HG03095 (cell line): Measurements from ENCODE around the gene HDAC4.
"Not testable (repeated sequence)": the region's sequence is repeated elsewhere in the genome, so short reads cannot be mapped to it uniquely, and the experiment has no call there.

Experiments
- ATAC-seq: cut with Tn5 transposase; IDR thresholded peaks from one replicate; pipeline ENCODE4 v1.9.1; 2021; ENCODE audit warnings: moderate library complexity; ENCODE audit not compliant: unreplicated experiment

HDAC4 gene

DNA sequence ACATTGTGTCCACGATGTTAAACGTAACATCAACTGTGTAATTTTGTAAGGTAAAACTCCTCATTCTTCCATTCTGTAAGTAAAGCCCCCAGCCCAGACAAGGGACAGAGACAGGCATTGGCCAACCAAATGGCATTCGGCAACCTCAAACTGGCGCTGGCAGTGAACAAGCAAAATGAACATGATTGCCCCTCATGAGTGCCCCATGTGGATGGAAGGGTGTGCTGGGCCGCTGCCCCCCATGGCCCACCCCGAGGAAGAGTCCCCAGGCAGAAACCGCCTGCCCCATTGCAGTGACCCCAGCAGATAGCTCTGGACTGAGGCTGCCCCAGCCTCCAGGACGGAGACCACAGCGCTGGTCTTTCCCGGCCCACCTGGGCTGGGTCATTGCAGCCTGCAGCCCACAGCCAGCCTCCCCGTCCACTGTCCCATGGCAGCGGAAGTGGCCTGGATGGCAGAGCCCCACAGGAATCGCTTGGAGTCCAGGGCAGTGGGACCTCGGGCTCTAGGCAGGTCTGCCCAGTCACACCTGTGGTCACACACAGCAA is 220.2 kb downstream of the HDAC4 start:
- no peak for ATAC-seq

GRCh38 chr2:239179851-239180371 is 220.9 kb downstream of the HDAC4 start:
- ATAC-seq, result no peak

- no peak for ATAC-seq
Observed at GRCh38 chr2:239178954-239179353, 221.9 kb downstream of the HDAC4 start.

DNA sequence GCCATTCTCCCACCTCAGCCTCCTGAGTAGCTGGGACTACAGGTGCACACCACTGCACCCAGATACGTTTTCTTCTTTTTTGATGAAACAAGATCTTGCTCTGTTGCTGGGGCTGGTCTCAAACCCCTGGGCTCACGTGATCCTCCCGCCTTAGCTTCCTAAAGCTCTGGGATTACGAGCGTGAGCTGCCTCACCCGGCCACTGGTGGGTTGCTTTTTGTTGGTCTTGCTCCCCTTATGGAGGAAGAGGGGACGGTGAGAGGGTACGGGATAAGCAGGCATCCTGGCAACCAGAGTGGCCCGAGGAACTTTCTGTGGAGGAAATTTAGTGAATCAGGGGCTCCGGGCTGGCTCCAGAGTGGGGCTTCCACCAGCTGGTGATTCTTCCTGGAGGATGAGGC is 222.3 kb downstream of the HDAC4 start:
- no peak for ATAC-seq

DNA sequence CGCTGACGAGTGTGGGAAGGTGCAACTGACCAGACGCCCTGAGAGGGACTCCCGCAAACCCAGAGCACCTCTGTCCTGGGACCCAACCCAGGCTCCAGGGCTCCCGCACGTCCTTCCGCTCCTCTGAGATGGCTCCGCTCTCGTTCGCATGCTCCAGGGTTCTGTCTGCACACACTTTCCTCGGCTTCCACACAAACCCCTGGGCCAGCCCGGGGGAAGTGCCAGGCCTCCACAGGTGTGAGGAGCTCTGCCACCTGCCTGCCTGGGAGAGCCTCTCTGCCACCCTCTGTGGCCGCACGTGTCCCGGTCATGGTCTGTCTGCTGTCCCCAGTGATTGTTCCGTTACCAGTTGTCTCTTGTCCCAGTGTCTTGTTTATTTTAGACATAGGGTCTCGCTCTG is 222.9 kb downstream of the HDAC4 start:
- no peak for ATAC-seq

DNA sequence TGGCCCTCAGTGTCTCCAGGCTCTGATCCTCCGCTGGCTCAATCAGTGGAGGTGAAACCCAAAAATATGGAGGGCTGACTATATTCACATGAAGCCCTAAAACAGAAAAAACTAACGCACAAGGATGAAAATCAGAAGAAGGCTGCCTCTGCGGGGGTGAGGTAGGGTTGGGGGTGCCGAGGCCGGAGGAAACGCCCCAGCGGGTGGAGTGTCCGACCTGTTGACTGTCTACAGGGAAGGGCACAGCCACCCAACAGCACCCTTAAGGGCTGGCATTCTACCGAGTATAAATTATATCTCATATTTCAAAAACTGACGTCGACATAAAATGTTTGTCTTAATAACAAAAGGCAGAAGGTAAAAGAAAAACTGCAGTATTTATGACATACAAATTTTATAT is 223.5 kb downstream of the HDAC4 start:
- no peak for ATAC-seq

DNA sequence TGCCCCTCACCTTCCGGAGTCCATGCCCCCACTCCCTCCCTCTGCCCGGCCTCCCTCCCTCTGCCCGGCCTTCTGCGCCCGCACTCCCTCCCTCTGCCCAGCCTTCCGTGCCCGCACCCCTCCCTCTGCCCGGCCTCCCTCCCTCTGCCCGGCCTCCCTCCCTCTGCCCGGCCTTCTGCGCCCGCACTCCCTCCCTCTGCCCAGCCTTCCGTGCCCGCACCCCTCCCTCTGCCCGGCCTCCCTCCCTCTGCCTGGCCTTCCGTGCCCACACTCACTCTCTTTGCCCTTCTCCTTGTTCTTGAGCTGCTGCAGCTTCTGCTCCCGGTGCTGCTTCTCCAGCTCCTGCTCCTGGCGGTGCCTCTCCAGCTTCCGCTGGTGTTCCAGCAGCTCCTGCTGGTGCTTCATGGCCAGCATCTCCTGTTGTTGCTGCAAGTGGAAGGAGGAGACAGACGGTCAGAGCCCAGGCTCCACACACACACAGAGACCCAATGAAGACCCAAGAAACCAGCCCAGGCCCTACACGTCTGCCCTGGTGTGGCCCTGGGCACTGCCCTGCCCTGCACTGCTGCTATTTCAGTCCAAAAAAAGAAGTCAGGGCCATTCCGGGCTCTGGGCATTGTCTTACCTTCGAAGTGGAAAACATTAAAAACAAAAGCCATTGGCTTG is 224.5 kb downstream of the HDAC4 start:
- not testable (repeated sequence) for ATAC-seq

- no peak for ATAC-seq
Observed at GRCh38 chr2:239175181-239175580, 225.6 kb downstream of the HDAC4 start.

DNA sequence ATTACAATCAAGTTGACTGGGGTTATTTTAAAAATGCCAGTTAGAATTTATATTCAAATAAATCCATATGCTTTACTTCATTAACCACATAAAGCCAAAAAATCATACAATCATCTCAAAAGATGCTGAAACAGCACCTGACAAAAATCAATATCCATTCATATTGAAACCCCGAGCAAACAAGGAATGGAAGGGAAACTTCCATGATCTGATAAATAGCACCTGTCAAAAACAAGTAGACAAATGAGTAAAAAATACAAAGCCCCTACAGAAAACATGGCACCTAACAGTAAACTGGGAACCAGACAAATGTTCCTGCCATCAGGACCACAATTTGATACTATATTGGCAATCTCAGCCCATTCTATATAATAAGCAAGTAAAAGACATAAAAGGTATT is 227.5 kb downstream of the HDAC4 start:
- ATAC-seq, result no peak

DNA sequence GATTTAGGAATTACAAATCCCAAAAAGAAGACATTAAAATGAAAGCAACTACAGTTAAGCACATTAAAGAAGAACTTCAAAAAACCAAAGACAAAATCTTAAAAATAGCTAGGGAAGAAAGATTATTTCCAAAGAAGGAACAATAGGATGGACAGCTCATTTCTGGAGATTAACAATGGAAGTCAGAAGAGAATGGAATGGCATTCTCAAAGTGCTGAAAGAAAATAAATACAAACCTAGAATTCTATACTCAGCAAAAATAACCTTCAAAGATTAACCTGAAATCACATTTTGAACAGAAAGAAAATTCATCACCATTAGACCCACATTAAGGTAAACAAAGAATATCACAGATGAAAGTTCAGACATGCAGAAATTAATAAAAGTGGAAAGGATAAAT is 229.2 kb downstream of the HDAC4 start:
- ATAC-seq, result no peak

DNA sequence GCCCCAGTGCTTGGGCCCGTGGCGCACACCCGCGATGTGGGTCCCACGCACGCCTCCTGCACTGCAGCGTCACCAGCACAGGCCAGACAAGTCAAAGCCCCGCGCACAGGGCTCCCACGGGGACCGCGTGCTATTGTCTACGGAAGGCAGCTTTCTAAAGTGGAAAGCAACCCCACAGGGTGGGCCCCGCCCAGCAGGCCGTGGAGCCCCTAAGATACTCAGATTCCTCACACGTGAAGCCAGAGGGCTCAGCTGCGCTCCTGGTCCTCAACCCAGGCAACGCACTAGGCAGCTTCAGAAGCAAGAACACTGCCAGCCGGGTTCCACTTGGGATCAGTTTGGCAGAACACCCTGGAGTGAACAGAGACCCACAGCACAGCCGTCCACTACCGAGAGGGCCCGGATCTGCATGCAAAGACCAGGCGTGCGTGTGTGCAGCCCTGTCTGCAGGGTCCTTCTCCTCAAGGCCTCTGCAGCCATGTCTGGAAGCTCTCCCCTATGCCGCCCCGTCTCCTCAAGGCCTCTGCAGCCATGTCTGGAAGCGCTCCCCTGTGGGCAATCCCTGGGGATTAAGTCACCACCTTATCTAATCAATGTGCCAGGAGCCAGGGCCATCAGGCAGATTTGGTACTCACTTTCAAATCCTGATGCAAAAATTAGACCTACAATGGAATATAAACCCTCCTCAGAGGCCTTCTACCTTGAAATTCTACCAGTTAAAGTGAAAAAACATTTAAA is 231.3 kb downstream of the HDAC4 start:
- no peak for ATAC-seq

DNA sequence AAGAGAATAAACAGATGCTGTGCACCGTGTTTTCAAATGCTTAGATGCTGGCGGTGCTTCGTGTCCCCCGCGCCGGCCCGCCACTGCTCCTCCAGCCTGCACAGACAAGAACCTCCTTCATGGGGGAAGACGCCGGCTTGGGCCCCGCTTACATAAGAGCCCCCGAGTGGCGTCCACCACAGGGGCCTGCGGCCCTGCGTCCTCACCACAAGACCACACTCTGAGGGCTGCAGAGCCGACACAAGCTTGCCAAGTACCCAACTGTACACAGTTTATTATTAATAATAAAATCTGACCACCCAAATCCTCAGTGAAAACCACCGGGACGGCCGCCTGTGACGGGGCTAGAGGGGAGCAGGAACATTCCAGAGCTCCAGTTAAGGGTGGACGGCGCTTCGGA is 232.2 kb downstream of the HDAC4 start:
- no peak for ATAC-seq

DNA sequence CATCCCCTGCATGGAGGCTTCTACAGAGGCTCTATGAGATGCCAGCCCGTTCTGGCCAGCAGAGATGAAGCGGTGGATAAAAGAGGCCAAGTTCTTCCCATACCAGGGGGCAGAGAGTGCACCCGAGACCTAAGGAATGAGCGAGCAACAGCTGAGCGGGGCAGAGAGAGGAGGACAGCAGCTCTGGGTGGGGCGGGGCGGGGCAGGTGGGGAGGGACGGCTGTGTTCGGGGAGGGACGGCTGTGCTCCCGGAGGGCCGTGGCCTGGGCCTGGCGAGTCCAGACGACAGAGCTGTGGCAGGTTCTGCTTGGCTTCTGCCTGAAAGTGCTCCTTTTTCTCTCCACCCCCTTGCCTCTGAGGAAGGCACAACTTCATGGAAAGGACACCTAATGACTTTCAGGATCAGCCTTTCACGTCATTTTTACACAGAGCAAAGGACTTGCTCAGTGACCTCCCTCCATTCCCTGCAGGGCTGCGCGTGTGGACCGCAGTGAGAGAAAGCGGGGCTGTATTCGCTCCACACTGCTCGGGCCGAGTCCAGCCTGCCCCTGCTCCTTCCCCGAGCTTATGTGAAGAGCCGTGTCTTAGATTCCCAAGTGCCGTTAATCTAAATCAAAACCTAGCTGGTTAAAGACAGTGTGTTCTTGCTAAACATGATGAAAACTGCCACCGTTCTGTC is 232.9 kb downstream of the HDAC4 start:
- no peak for ATAC-seq

DNA sequence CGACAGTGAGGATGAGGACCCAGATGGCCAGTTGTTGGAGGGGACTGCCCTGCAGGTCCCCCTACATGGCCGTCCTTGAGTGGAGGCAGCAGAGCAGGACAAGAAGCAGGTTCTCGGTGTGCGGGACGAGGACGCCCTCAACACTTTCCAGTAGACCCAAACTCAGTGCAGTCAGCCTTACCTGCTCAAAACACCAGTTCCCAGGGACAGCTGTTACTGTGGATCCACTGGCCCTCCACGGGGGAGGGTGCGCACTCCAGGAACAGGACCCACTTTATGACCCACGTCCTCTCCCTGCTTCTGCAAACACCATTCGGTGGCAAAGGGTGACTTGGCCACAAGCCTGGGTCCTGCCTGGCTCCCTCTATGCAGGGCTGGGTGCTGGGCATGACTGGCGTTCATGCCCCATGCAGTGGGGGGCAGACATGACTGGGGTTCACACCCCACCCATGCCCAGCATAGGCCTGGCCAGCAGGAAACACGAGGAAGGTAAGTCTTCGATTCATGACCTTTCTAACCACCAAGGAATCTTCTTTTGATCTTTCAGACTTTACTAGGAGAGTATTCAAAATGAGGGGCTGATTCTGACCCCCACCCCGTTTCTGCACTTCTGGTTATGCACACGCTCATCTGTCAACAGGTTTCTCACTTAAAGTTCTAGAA is 233.7 kb downstream of the HDAC4 start:
- ATAC-seq, result no peak

GRCh38 chr2:239166201-239166834 is 234.5 kb downstream of the HDAC4 start:
- no peak for ATAC-seq

GRCh38 chr2:239165206-239165831 is 235.5 kb downstream of the HDAC4 start:
- no peak for ATAC-seq

- no peak for ATAC-seq
Observed at GRCh38 chr2:239164335-239164871, 236.4 kb downstream of the HDAC4 start.

GRCh38 chr2:239163688-239164334 is 237.0 kb downstream of the HDAC4 start:
- no peak for ATAC-seq

DNA sequence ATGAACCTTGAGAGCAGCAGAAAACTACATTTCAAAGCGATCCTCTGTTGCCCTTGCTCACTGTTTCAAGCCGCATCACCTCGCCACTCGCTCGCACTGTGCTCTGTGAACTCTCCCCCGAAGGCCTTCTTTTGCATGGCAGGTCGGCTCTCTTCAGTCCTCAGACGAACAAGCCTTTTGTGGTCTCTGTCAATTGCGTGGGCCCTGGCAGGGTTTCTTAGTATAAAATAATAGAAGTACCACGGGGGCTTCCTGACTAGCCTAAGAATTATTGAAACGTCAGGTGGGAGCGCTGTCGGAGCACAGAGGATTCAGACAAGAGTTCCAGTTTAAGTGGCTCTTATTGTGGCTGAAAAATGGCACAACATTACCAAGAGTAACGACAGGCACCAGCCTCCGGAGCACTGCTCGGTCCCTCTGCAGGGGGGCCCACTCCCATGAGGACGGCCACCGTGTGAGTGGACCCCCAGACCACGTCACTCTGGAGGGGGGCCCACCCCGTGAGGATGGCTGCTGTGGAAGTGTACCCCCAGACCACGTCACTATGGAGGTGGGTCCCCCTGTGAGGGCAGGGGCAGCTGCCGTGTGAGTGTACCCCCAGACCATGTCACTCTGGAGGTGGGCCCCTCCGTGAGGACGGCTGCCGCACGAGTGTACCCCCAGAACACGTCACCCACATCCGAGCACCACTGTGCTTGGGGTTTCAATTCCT is 237.7 kb downstream of the HDAC4 start:
- ATAC-seq, result no peak
